GM21717 (cell line): Measurements from ENCODE around the gene PRAMEF15.
"Not testable (repeated sequence)": the region's sequence is repeated elsewhere in the genome, so short reads cannot be mapped to it uniquely, and the experiment has no call there.

Source experiments
- ATAC-seq: cut with Tn5 transposase; IDR thresholded peaks from one replicate; pipeline ENCODE4 v1.9.1; 2021; ENCODE audit warnings: mild to moderate bottlenecking, moderate library complexity; ENCODE audit not compliant: unreplicated experiment

Gene PRAMEF15

DNA sequence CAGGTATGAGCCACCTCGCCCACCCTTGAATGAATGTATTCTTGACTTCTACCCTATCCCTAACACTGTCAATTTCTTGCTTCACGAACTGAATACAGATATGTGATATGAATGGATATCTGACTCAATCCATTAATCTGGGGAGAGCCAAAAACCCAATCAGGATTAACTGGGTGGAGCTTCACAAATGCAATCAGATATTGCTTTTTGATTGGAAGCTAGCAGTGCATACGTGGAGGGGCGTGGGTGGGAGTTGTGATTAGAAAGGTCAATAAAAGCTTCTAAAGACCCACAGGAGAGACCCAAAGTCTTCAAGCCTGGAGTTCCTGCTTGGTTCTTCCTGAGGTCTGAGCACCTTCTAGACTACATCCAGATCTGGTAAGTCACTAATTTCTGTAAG lies at the start of gene PRAMEF15:
Gene PRAMEF15, plus strand, starts transcription at position 301 of the 400 bp plus-strand sequence. CDS start 2,827 bp downstream, outside the sequence.
- ATAC-seq: not testable (repeated sequence)

DNA sequence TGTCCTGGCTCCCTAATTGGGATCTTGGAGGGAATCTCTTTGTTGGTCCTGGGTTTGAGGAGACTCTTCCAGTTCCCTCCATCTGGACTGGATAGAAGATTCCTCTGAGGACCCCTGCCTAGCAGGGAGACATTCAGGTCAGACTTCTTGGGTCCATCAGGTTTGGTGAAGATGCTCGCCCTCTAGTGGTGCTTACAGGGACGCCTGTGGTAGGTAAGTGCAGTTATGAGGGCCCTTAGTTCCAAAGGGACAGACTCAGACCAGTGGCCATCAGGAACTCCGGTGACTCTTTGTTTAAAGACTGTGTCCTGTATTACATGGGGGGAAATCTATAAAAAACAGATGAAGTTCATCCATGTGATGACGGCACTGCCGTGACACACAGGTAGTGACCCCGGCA lies 38.4 kb upstream of the PRAMEF15 start:
- ATAC-seq: not testable (repeated sequence)

DNA sequence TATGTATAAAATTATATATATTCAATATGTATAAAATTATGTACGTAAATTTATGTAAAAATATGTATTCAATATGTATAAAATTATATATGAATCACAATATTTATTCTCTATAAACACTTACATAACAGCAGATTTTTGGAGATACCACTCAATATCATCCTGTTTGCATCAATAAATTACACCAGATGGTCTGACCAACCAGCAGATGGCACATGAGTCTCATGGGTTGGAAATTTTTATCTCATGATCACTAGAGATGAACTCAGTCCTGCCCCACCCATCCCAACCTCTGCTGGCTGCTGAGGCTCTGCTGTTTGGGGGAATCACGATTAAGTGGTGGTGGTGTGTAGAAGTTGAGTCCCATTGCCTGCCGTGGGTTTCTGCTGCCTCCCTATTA lies 35.8 kb upstream of the PRAMEF15 start:
- not testable (repeated sequence) for ATAC-seq

DNA sequence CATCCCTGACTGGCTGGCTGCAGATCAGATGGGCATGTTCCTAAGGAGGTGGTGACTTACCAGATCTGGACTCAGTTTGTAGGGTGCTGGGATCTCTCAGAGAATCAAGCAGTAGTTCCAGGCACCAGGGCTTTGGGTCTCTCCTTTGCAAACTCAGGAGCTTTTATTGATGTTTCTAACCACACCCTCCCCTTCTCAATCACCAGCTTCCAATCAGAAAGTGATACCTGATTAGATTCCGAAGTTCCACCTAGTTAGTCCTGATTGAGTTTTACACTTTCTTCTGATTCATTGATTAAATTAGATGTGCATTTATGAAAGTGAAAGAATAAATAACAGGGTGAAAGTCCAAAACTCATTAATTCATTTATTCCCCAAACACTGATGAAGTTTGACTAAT lies 30.3 kb upstream of the PRAMEF15 start, which contains the start of gene PRAMEF8:
Gene PRAMEF8, minus strand, starts transcription at position 101 of the 400 bp plus-strand sequence. CDS start 1,046 bp downstream, outside the sequence.
- ATAC-seq: not testable (repeated sequence)

DNA sequence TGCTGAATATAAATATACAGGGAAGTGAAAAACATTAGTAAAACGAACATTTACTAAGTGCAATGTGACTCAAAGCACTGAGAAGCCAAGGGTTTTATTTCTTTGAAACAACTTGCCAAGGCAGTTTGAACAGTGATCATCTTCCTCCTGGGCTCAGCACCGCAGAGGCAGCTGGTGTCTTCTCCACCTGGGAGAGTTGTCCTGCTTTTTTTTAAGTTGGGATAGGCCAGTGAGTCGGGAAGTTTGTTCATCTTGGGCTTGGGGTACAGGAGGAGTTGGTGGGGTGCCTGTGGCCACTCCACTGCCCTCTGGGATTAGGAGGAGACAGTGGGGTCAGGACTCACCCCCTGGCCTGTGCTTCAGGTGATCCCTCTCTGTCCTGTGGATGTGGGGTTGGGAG lies 26.4 kb upstream of the PRAMEF15 start:
- ATAC-seq: not testable (repeated sequence)

DNA sequence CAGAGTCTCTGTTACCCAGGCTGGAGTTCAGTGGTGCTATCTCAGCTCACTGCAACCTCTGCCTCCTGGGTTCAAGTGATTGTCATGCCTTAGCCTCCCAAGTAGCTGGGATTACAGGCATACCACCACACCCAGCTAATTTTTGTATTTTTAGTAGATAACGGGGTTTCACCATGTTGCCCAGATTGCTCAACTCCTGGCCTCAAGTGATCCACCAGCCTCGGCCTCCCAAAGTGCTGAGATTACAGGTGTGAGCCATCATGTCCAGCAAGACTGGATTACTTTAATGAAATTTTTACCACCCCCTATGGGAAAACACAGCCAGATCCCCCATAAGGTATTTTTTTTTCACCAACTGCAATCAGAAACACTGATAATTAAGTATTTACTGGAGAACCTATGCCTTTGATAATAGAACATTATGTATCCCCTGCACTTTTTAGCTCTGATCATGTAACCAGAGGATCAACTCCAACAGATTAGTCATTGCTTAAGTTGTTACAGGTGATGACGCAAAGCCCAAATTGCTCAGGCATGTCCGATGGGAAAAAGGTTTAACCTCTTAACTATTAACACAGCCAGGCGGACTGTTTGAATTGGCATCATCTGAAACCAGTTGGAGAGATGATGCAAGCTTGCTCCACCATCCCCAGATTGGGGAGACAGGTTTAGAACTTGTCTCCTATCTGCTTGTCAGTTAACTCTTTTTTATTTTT lies 18.0 kb upstream of the PRAMEF15 start:
- ATAC-seq: not testable (repeated sequence)

DNA sequence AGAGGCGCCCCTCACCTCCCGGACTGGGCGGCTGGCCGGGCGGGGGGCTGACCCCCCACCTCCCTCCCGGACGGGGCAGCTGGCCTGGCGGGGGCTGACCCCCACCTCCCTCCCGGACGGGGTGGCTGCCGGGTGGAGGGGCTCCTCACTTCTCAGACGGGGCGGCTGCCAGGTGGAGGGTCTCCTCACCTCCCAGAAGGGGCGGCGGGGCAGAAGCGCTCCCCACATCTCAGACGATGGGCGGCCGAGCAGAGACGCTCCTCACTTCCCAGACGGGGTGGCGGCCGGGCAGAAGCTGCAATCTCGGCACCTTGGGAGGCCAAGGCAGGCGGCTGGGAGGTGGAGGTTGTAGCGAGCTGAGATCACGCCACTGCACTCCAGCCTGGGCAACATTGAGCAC lies 16.7 kb upstream of the PRAMEF15 start:
- not testable (repeated sequence) for ATAC-seq

DNA sequence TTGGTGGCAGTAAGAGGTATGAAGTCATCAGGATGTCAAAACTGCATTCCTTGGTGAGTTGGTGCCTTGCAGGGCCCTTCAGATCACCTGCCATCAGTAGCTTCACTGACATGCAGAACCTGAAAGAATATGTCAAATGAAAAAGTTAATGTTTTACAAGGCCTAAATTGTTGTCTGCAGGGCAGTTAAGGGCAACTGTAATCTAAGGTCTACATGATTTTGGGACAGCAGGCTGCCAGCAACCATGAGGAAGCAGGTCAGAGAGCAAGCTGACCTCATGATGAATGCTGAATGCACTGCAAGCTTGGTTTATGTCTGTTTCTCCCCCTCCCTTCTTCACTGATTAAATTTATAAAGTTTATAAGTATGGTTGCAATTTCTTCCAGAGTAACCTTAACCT lies 13.2 kb upstream of the PRAMEF15 start:
- not testable (repeated sequence) for ATAC-seq

DNA sequence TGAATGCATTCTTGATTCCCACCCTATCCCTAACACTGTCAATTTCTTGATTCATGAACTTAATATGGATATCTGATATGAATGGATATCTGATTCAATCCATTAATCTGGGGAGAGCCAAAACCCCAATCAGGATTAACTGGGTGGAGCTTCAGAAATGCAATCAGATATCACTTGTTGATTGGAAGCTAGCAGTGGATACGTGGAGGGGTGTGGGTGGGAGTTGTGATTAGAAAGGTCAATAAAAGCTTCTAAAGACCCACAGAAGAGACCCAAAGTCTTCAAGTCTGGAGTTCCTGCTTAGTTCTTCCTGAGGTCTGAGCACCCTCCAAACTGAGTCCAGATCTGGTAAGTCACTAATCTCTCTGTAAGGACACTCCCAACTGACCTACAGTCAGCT lies 12.1 kb upstream of the PRAMEF15 start, which contains the start of gene PRAMEF33:
Gene PRAMEF33, plus strand, starts transcription at position 301 of the 400 bp plus-strand sequence. CDS start 2,416 bp downstream, outside the sequence.
- not testable (repeated sequence) for ATAC-seq

DNA sequence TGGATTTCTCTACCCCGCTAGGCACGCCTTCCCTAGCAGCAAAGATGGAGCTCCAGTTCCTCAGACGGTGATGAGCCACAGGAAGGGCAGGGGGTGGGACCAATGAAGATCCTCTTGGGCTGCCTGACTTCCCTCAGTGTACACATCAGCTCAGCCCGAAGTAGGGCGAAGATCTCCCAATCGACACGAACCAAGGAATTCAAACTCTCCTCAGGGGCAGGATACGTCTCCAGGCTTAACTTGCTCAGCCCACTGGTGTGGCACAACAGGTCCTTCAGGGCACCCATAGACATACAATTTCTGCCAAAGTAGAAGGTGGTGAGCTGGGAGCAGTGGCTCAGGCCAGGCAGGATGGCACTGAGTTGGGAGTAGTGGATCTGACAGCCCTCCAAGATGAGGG lies 27.1 kb downstream of the PRAMEF15 start:
- not testable (repeated sequence) for ATAC-seq

DNA sequence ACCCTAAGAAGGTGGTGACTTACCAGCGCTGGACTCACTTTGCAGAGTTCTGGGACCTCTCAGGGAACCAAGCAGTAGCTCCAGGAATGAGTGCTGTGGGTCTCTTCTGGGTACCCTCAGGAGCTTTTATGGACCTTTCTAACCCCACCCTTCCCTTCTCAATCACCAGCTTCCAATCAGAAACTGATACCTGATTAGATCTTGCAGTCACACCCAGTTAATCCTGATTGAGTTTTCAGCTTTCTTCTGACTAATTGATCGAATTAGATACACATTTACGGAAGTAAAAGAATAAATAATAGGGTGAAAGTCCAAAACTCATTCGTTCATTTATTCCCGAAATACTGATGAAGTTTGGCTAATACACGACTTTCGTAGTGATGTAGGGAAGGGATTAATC lies 31.7 kb downstream of the PRAMEF15 start, which contains the start of gene PRAMEF14:
Gene PRAMEF14, minus strand, starts transcription at position 101 of the 400 bp plus-strand sequence. CDS start 1,820 bp downstream, outside the sequence.
- ATAC-seq: not testable (repeated sequence)

DNA sequence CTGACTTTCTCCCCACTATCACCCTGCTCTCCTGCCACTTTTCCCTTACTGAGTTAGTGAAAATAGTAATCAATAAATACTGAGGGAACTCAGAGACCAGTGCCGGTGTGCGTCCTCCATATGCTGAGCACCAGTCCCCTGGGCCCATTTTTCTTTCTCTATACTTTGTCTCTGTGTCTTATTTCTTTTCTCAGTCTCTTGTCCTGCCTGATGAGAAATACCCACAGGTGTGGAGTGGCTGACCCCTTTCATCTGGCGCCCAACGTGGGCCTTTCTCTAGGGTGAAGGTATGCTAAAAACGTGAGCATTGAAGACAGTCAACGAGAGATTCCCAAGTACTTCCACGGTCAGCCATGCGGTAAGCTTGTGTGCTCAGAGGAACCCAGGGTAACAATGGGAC lies 38.1 kb downstream of the PRAMEF15 start:
- not testable (repeated sequence) for ATAC-seq

DNA sequence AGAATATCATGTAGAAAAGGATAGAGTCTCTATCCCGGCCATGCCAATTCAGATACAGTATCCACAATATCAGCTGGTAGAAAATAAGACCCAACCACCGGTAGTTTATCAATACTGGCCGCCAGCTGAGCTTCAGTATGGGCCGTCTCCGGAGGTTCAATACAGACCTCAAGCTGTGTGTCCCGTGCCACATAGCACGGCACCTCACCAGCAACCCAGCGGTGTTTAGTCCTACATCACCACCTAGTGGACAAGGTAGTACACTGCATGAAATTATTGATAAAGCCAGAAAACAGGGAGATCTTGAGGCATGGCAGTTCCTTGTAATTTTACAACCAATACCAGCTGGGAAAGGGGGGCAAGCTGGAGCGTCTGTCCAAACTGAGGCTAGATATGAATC lies 39.1 kb downstream of the PRAMEF15 start:
- not testable (repeated sequence) for ATAC-seq

DNA sequence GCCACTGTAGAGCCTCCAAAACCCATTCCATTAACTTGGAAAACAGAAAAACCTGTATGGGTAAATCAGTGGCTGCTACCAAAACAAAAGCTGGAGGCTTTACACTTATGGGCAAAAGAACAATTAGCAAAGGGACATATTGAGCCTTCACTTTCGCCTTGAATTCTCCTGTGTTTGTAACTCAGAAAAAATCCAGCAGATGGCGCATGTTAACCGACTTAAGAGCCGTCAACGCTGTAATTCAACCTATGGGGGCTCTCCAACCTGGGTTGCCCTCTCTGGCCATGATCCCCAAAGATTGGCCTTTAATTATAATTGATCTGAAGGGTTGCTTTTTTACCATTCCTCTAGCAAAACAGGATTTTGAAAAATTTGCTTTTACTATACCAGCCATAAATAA lies 41.4 kb downstream of the PRAMEF15 start:
- not testable (repeated sequence) for ATAC-seq

DNA sequence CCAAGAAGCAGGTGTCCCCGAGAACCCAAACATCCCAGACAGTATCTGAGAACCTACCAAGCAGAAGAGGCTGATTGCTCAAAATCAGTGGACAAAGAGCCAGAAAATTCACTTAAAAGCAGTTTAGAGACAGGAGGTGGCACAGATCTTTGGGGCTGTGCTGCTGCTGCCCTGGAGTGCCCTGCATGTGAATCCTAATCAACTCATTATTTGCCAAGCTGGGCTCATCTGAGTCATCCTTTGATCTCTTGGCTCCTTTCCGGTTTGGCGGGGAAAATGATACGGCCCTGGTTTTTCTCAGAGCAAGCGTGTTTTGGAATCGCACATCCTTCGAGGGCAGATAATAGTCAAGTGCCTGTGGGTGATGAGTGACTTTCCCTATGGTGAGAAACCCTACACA lies 47.0 kb downstream of the PRAMEF15 start:
- ATAC-seq: not testable (repeated sequence)

DNA sequence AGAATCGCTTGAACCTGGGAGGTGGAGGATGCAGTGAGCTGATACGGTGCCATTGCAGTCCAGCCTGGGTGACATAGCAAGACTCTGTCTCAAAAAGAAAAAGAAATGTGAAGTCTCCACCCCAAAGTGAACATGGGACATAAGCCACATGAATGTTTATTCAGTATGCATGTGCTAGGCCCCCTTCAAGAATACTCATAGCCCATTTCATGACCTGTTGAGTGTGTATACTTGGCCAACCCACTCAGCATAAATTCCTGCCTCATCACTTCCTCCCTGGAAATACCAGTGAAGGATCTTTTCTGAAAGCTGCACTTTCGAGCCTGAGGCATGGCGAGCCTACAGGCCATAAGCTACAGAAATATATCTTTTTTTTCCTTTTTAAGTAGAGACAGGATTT lies 49.5 kb downstream of the PRAMEF15 start:
- ATAC-seq: not testable (repeated sequence)

DNA sequence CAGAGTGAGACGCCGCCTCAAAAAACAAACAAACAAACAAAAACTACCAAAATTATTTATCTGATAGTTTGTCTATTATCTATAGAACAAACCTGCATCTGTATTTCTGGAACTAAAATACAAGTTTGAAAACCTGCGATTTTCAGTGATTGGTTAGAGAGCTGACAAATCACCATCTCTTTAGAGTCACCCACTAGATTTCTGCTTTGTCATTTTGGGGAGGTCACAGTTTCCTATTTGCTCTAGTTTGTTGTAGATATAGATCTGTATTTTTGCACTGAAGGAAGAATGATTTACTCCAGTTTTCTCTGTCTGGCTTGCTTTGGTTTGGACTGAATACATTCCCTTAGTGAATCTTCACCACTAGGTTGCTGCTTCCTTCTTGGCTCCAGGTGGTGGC lies 51.2 kb downstream of the PRAMEF15 start:
- not testable (repeated sequence) for ATAC-seq

DNA sequence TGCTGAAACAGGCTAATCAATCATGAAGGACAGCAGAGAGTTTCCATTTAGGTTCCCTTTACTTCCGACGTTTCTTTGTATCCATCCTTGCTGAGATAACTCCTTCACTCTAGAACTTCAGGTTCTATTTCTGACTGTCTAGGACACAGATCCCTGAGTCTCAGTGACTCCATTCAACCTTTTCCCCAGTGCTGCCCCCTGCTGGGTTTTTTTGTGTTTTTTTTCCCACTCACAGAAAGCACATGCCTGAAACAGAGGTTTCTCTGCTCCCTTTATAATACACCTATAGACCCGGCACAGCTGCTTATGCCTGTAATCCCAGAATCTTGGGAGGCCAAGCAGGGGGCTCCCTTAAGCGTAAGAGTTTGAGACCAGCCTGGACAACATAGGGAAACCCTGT lies 53.2 kb downstream of the PRAMEF15 start:
- ATAC-seq: not testable (repeated sequence)
